ENCODE measurements around the gene COX7B2. TPM values are rescaled to one million over a fixed set of nuclear protein-coding genes. Genes with fewer than 3 reads are reported as not detected.

The COX7B2 gene
- total and polyA plus RNA-seq, 11 donors, result not detected

DNA sequence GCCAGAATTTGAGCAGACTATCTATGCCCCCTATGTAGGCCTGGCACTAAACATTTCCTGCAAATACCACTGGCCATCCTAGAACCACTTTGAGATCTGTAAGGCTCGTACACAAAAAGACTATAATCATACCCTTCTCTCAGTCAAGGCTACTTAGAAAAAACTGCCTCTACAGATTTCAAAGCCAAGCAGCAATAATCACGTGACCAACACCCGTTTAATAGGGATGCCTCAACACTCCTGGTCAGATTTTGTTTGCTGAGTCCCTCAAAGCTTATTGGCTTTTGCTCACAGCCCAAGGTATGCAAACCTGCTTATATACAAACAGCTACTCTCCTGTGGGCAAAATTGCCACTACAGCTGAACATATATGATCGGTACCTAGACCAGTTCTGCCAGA lies 897 bp downstream of the COX7B2 start:
- Histone ChIP-seq H3K27me3 (no peaks in the 10 kb centered on the region), H3K9me3 (no peaks in the 10 kb centered on the region), H3K4me1 (no peaks in the 10 kb centered on the region), H3K27ac (no peak overlapping the region), H3K4me3 (no peak overlapping the region), H3K36me3 (no peaks in the 10 kb centered on the region)
- TF ChIP-seq CTCF (IDR thresholded peaks at IDR 0.05), result no peak
- no peak for TF ChIP-seq POLR2A (IDR thresholded peaks at IDR 0.05)
- DNase-seq (no peak), ATAC-seq (no peak)
- intact Hi-C loops (cut with DNase I), result no loop called here
- WGBS, 4 donors, result 77 to 88% (median 83%) methylated on average over 4 of the region's 4 CpGs

GRCh38 chr4:46900082-46900481 lies 9.0 kb downstream of the COX7B2 start:
- intact Hi-C loops (cut with DNase I), result no loop called here
- H3K27ac ChIP-seq, result no peak overlapping the region
- TF ChIP-seq CTCF (IDR thresholded peaks at IDR 0.05) (no peak), POLR2A (IDR thresholded peaks at IDR 0.05) (no peak)
- H3K9me3 ChIP-seq, result no peaks in the 10 kb centered on the region
- H3K36me3 ChIP-seq, result no peaks in the 10 kb centered on the region
- no peak overlapping the region for H3K4me3 ChIP-seq
- no peaks in the 10 kb centered on the region for H3K4me1 ChIP-seq
- 71 to 77% (median 72%) methylated on average over 1 of the region's 1 CpG for WGBS, 4 donors
- no peak for DNase-seq
- no peaks in the 10 kb centered on the region for H3K27me3 ChIP-seq
- no peak for ATAC-seq

- intact Hi-C loops (cut with DNase I), result no loop called here
- no peak for TF ChIP-seq CTCF (IDR thresholded peaks at IDR 0.05)
- no peak for TF ChIP-seq POLR2A (IDR thresholded peaks at IDR 0.05)
- WGBS, 4 donors, result 52 to 58% (median 54%) methylated on average over 5 of the region's 5 CpGs
- Histone ChIP-seq H3K27ac (no peak overlapping the region), H3K36me3 (no peaks in the 10 kb centered on the region), H3K4me1 (no peaks in the 10 kb centered on the region), H3K27me3 (no peaks in the 10 kb centered on the region), H3K9me3 (peaks cover 0 to 5% (median 0%) of the 10 kb centered on the region in 12 donors), H3K4me3 (no peak overlapping the region)
- ATAC-seq, result no peak
- DNase-seq, result no peak
Observed at GRCh38 chr4:46894826-46895225, 14.2 kb downstream of the COX7B2 start.

- H3K9me3 ChIP-seq, result peaks cover 0 to 5% (median 0%) of the 10 kb centered on the region in 12 donors
- no peak overlapping the region for H3K27ac ChIP-seq
- DNase-seq (no peak), ATAC-seq (no peak)
- no peaks in the 10 kb centered on the region for H3K36me3 ChIP-seq
- no peaks in the 10 kb centered on the region for H3K4me1 ChIP-seq
- no peak overlapping the region for H3K4me3 ChIP-seq
- TF ChIP-seq POLR2A (IDR thresholded peaks at IDR 0.05), result no peak
- TF ChIP-seq CTCF (IDR thresholded peaks at IDR 0.05), result no peak
- intact Hi-C loops (cut with DNase I), result no loop called here
- WGBS, 4 donors, result 52 to 70% (median 59%) methylated on average over 2 of the region's 2 CpGs
- no peaks in the 10 kb centered on the region for H3K27me3 ChIP-seq
Observed at GRCh38 chr4:46890056-46890455, 19.0 kb downstream of the COX7B2 start.
